T-helper 2 cell treated with Interferon-gamma antibody and Interleukin-4, amounts not matched to agents 5 μg/mL and 100 μg/mL, for 36 hours (primary cell): ENCODE measurements around the gene ZNF19.
"Not testable (repeated sequence)": the region's sequence is repeated elsewhere in the genome, so short reads cannot be mapped to it uniquely, and the experiment has no call there.

Source experiments
- DNase-seq: peaks from one replicate; pipeline ENCODE4 v3.0.0; 2021; ENCODE audit warnings: low spot score
- H3K27ac Mint-ChIP-seq: one replicate; pipeline ENCODE4 v1.8.0; 2021; ENCODE audit warnings: mild to moderate bottlenecking, mixed read lengths
- H3K27me3 Mint-ChIP-seq: one replicate; pipeline ENCODE4 v1.8.0; 2021; ENCODE audit warnings: low read depth, mixed read lengths
- H3K36me3 Mint-ChIP-seq: one replicate; pipeline ENCODE4 v1.8.0; 2021; ENCODE audit warnings: low read depth, mixed read lengths
- H3K4me1 Mint-ChIP-seq: one replicate; pipeline ENCODE4 v1.8.0; 2021; ENCODE audit warnings: low read depth, mixed read lengths
- H3K4me3 Mint-ChIP-seq: one replicate; pipeline ENCODE4 v1.8.0; 2022; ENCODE audit warnings: mild to moderate bottlenecking, moderate library complexity, mixed read lengths
- H3K9me3 Mint-ChIP-seq: one replicate; pipeline ENCODE4 v1.8.0; 2021; ENCODE audit warnings: mixed read lengths

ZNF19 gene

DNA sequence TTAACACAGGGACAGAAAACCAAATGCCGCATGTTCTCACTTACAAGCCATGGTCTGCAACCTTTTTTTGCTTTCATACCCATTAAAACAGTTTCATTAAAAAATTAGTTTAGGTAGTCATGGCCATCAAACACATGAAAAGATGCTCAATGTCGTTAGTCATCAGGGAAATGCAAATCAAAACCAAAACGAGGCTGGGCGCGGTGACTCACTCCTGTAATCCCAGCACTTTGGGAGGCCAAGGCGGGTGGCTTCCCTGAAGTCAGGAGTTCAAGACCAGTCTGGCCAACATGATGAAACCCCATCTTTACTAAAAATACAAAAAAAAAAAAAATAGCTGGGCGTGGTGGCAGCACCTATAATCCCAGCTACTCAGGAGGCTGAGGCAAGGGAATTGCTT lies 14.9 kb upstream of the ZNF19 start:
- not testable (repeated sequence) for H3K36me3 Mint-ChIP-seq, H3K27ac Mint-ChIP-seq, H3K9me3 Mint-ChIP-seq, H3K4me3 Mint-ChIP-seq, DNase-seq, H3K4me1 Mint-ChIP-seq, H3K27me3 Mint-ChIP-seq

DNA sequence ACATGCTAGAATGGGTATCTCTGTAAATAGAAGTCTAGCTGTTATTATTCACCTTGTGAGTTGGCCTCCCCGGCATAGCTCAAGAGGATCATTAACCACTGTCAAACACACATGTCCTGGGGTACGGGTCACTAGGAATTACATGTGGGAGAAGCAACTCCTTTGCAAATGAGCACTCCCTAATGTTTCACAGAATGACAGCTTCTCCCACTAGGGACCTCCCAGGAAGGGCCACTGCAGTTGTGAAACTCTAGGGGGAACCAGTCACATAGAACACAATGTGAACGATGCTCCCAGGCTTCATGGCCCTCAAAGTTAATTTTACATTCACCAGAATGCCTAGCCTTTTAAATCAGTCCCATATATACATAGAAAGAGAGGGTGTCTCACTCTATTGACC lies 12.4 kb upstream of the ZNF19 start:
- no peak for DNase-seq
- no peaks in the 10 kb centered on the region for H3K4me1 Mint-ChIP-seq
- no peaks in the 10 kb centered on the region for H3K36me3 Mint-ChIP-seq
- H3K4me3 Mint-ChIP-seq: no peak overlapping the region
- no peak overlapping the region for H3K27ac Mint-ChIP-seq
- peaks cover 3% of the 10 kb centered on the region for H3K27me3 Mint-ChIP-seq
- H3K9me3 Mint-ChIP-seq: no peaks in the 10 kb centered on the region

DNA sequence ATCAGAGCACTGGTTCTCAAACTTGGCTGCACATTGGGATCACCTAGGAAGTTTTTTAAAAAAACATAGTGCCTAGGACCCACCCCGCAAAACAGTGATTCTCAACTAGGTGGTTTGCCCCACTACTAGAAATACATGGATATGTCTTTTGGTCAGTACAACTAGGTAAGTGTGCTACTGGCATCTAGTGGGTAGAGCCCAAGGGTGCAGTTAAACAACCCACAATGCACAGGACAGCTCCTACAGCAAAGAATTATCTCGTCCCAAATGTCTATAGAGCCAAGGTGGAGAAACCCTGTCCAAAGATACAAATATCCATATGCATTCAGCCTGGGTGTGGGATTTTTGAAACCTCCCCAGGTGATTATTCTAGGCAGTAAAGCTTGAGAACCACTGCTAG lies 11.8 kb upstream of the ZNF19 start:
- Mint-ChIP-seq H3K27ac (no peak overlapping the region), H3K4me3 (no peak overlapping the region), H3K36me3 (no peaks in the 10 kb centered on the region), H3K4me1 (no peaks in the 10 kb centered on the region), H3K9me3 (no peaks in the 10 kb centered on the region), H3K27me3 (peaks cover 3% of the 10 kb centered on the region)
- DNase-seq: no peak

DNA sequence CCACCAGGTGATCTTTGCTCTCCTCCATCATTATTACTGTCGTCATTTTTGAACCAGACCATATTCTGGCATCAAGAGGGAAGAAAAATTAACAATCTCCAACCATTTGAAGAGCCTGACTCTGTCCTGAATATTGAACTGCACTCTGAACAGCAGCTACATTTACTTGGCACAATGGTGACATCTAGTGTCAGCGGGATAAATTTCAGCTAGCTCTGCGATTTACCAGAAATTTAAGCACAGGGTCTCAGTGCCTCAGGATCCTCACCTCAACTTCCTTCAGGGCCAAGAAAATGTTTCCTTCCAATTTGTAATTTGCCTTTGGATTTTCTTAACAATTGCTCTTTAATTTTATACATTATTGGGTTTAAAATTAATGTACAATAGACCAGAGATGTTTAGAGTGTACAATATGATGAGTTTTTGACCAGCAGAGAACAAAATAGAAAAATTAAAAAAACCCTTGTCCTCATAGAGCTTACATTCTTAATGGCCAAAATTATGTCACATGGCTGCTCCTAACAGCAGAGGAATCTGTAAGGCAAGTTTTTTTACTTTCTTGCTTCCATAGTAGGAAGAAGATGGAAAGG lies 10.7 kb upstream of the ZNF19 start:
- H3K36me3 Mint-ChIP-seq: no peaks in the 10 kb centered on the region
- H3K4me3 Mint-ChIP-seq: no peak overlapping the region
- no peaks in the 10 kb centered on the region for H3K4me1 Mint-ChIP-seq
- H3K27ac Mint-ChIP-seq: no peak overlapping the region
- H3K27me3 Mint-ChIP-seq: no peaks in the 10 kb centered on the region
- no peaks in the 10 kb centered on the region for H3K9me3 Mint-ChIP-seq
- DNase-seq: peak; percentile 30

- H3K27ac Mint-ChIP-seq: no peak overlapping the region
- no peaks in the 10 kb centered on the region for H3K36me3 Mint-ChIP-seq
- no peaks in the 10 kb centered on the region for H3K9me3 Mint-ChIP-seq
- no peaks in the 10 kb centered on the region for H3K4me1 Mint-ChIP-seq
- no peak for DNase-seq
- no peak overlapping the region for H3K4me3 Mint-ChIP-seq
- H3K27me3 Mint-ChIP-seq: no peaks in the 10 kb centered on the region
Observed at GRCh38 chr16:71498031-71498430, 8.9 kb upstream of the ZNF19 start.

GRCh38 chr16:71493213-71493612 lies 4.1 kb upstream of the ZNF19 start:
- Mint-ChIP-seq H3K4me3 (no peak overlapping the region), H3K27me3 (peaks cover 3% of the 10 kb centered on the region), H3K9me3 (no peaks in the 10 kb centered on the region), H3K4me1 (no peaks in the 10 kb centered on the region), H3K36me3 (no peaks in the 10 kb centered on the region), H3K27ac (no peak overlapping the region)
- no peak for DNase-seq

DNA sequence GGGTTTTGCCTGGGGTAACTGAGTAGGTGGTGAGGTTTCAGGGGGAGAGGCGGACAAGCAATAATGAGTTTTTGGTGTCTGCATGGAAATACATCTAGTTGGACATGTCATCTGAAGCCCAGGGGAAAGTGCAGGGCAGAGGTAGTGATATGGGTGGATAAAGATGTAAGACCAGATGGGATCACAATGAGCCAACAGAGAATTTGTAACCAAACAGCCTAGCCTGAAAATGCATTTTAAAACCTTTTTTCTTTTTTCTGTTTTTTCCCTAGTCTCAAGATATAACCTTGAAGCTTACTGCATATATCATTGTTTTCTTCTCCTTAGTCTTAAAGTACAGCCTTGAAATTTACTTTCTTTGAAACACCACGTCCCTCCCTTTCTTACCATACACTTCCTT lies 3.7 kb upstream of the ZNF19 start:
- H3K27ac Mint-ChIP-seq: no peak overlapping the region
- no peak for DNase-seq
- H3K27me3 Mint-ChIP-seq: peaks cover 3% of the 10 kb centered on the region
- no peaks in the 10 kb centered on the region for H3K36me3 Mint-ChIP-seq
- H3K4me1 Mint-ChIP-seq: no peaks in the 10 kb centered on the region
- H3K9me3 Mint-ChIP-seq: no peaks in the 10 kb centered on the region
- no peak overlapping the region for H3K4me3 Mint-ChIP-seq

- peaks cover 3% of the 10 kb centered on the region for H3K27me3 Mint-ChIP-seq
- no peaks in the 10 kb centered on the region for H3K4me1 Mint-ChIP-seq
- H3K9me3 Mint-ChIP-seq: no peaks in the 10 kb centered on the region
- H3K27ac Mint-ChIP-seq: no peak overlapping the region
- no peak for DNase-seq
- H3K4me3 Mint-ChIP-seq: no peak overlapping the region
- no peaks in the 10 kb centered on the region for H3K36me3 Mint-ChIP-seq
Observed at GRCh38 chr16:71491054-71491453, 1.9 kb upstream of the ZNF19 start.

- H3K4me3 Mint-ChIP-seq: no peak overlapping the region
- no peak for DNase-seq
- H3K9me3 Mint-ChIP-seq: no peaks in the 10 kb centered on the region
- peaks cover 3% of the 10 kb centered on the region for H3K27me3 Mint-ChIP-seq
- H3K4me1 Mint-ChIP-seq: no peaks in the 10 kb centered on the region
- H3K36me3 Mint-ChIP-seq: no peaks in the 10 kb centered on the region
- no peak overlapping the region for H3K27ac Mint-ChIP-seq
Observed at GRCh38 chr16:71490361-71490760, 1.2 kb upstream of the ZNF19 start.

DNA sequence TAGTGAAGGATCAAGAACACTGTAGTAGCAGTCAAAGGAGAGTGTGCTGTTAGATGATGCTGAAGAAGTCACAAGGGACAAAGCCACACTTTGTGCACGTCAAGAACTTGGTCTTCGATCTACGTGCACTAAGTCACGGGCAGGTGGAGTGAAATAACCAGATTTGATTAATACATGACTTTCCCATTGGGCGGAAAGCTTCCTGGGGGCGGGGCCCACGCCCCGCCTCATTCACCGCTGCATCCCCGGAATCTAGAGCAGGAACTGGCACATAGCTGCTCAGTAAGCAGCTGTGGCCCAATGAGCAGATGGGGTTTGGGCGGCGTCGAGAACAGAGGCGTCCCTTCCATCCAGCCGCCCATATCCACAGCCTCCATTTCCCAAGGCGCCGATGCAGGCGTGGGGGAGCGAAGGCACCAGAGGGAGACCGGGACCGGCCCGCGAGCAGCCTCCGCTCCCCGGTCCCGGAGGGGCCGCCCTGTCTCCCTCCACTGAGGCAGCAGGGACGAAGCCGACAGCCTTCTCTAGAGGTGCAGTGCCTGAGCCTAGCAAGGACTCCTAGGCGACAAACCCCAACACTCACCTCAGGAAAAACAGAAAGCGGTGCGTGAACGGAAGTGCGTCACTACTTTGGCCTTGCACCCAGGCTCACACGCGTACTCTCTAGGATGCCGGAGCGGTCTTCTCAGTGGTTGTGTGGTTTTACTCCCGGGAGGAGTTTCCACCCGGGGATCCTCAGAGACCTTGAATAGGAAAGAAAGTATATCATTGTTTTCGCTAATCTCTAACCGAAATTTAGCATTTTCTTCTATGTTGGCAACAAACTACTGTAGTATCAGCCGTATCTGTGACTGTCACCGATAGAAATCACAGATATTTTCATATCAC lies 4.9 kb downstream of the ZNF19 start:
- peak; percentile 80 for DNase-seq
- Mint-ChIP-seq H3K27ac (peak overlapping the region; percentile 79), H3K4me3 (peak overlapping the region; percentile 86), H3K36me3 (no peaks in the 10 kb centered on the region), H3K4me1 (peaks cover 9% of the 10 kb centered on the region), H3K9me3 (no peaks in the 10 kb centered on the region), H3K27me3 (no peaks in the 10 kb centered on the region)

- no peak overlapping the region for H3K4me3 Mint-ChIP-seq
Observed at GRCh38 chr16:71482569-71482968, 6.6 kb downstream of the ZNF19 start.

DNA sequence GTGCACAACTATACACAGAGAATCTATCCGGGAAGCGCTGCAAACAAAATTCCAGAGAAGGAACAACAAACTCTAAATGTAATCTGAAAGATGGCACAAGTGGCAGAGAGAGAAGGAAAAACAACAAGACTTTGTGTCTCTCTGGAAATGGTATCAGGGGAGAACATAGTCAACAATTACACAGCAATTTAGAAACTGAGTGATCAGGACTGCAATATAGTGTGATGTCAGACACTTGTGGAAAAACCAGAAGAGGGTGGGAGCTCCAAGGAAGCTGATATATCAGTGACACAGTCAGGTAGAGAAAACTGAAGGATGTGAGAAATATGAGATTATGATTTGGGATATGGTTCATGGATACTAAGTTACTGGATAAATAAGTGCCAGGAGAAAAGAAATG lies 8.2 kb downstream of the ZNF19 start:
- Mint-ChIP-seq H3K9me3 (no peaks in the 10 kb centered on the region), H3K36me3 (no peaks in the 10 kb centered on the region), H3K27me3 (no peaks in the 10 kb centered on the region), H3K4me3 (no peak overlapping the region), H3K4me1 (peaks cover 9% of the 10 kb centered on the region), H3K27ac (no peak overlapping the region)
- no peak for DNase-seq

More at GRCh38 chr16:71482569-71482968, 6.6 kb downstream of the ZNF19 start:
- Mint-ChIP-seq H3K27ac (no peak overlapping the region), H3K4me1 (peaks cover 9% of the 10 kb centered on the region), H3K9me3 (no peaks in the 10 kb centered on the region), H3K36me3 (no peaks in the 10 kb centered on the region), H3K27me3 (no peaks in the 10 kb centered on the region)
- no peak for DNase-seq

GRCh38 chr16:71479420-71479819 lies 9.7 kb downstream of the ZNF19 start:
- Mint-ChIP-seq H3K27me3 (no peaks in the 10 kb centered on the region), H3K27ac (no peak overlapping the region), H3K36me3 (no peaks in the 10 kb centered on the region), H3K4me1 (peaks cover 8% of the 10 kb centered on the region), H3K4me3 (no peak overlapping the region), H3K9me3 (no peaks in the 10 kb centered on the region)
- DNase-seq: no peak

- Mint-ChIP-seq H3K4me1 (no peaks in the 10 kb centered on the region), H3K27me3 (no peaks in the 10 kb centered on the region), H3K9me3 (no peaks in the 10 kb centered on the region), H3K36me3 (no peaks in the 10 kb centered on the region), H3K4me3 (peak overlapping the region; percentile 13), H3K27ac (peak overlapping the region; percentile 66)
- no peak for DNase-seq
Observed at GRCh38 chr16:71476457-71477124, 12.5 kb downstream of the ZNF19 start.
